Measurements from ENCODE around the gene ATP5F1A. TPM values are rescaled to one million over a fixed set of nuclear protein-coding genes. Genes with fewer than 3 reads are reported as not detected.

ATP5F1A gene
- total RNA-seq, 1 donor from 2014 or later, result 273 TPM

- no peak overlapping the region for H3K27ac ChIP-seq
- H3K36me3 ChIP-seq, result peaks cover 2 to 7% of the 10 kb centered on the region in 2 donors
- no peak for DNase-seq (ENCODE audit: low spot score in 2 of 2)
- TF ChIP-seq CTCF (IDR thresholded peaks at IDR 0.05), result no peak
- no peaks in the 10 kb centered on the region for H3K4me1 ChIP-seq
- no peaks in the 10 kb centered on the region for H3K27me3 ChIP-seq
- no peaks in the 10 kb centered on the region for H3K9me3 ChIP-seq
- intact Hi-C loops (cut with DNase I), result no loop called here
- H3K4me3 ChIP-seq, result no peak overlapping the region
These were observed 57.9 kb downstream of the ATP5F1A start for GRCh38 chr18:46040033-46040746.

- no peaks in the 10 kb centered on the region for H3K4me1 ChIP-seq
- no peak for TF ChIP-seq CTCF (IDR thresholded peaks at IDR 0.05)
- intact Hi-C loops (cut with DNase I), result no loop called here
- H3K27me3 ChIP-seq, result no peaks in the 10 kb centered on the region
- no peaks in the 10 kb centered on the region for H3K9me3 ChIP-seq
- peaks cover 2 to 7% of the 10 kb centered on the region in 2 donors for H3K36me3 ChIP-seq
- DNase-seq (ENCODE audit: low spot score in 2 of 2), result no peak
- no peak overlapping the region for H3K4me3 ChIP-seq
- no peak overlapping the region for H3K27ac ChIP-seq
These were observed 60.4 kb downstream of the ATP5F1A start for GRCh38 chr18:46037512-46038305.

GRCh38 chr18:46035696-46036680 is 62.1 kb downstream of the ATP5F1A start:
- TF ChIP-seq CTCF (IDR thresholded peaks at IDR 0.05), result no peak
- Histone ChIP-seq H3K4me3 (no peak overlapping the region), H3K36me3 (peaks cover 2 to 7% of the 10 kb centered on the region in 2 donors), H3K27me3 (no peaks in the 10 kb centered on the region), H3K27ac (no peak overlapping the region), H3K4me1 (no peaks in the 10 kb centered on the region), H3K9me3 (no peaks in the 10 kb centered on the region)
- no peak for DNase-seq (ENCODE audit: low spot score in 2 of 2)
- intact Hi-C loops (cut with DNase I), result no loop called here

- Histone ChIP-seq H3K27me3 (no peaks in the 10 kb centered on the region), H3K4me1 (no peaks in the 10 kb centered on the region), H3K27ac (no peak overlapping the region), H3K36me3 (peaks cover 2 to 7% of the 10 kb centered on the region in 2 donors), H3K4me3 (no peak overlapping the region), H3K9me3 (no peaks in the 10 kb centered on the region)
- no peak for TF ChIP-seq CTCF (IDR thresholded peaks at IDR 0.05)
- no peak for DNase-seq (ENCODE audit: low spot score in 2 of 2)
- intact Hi-C loops (cut with DNase I), result no loop called here
These were observed 63.9 kb downstream of the ATP5F1A start for GRCh38 chr18:46034230-46034629.

GRCh38 chr18:46031741-46032140 is 66.4 kb downstream of the ATP5F1A start:
- H3K27ac ChIP-seq, result no peak overlapping the region
- H3K27me3 ChIP-seq, result no peaks in the 10 kb centered on the region
- DNase-seq (ENCODE audit: low spot score in 2 of 2), result no peak
- no peak for TF ChIP-seq CTCF (IDR thresholded peaks at IDR 0.05)
- no peak overlapping the region for H3K4me3 ChIP-seq
- intact Hi-C loops (cut with DNase I), result no loop called here
- no peaks in the 10 kb centered on the region for H3K9me3 ChIP-seq
- H3K36me3 ChIP-seq, result peaks cover 0 to 2% of the 10 kb centered on the region in 2 donors
- no peaks in the 10 kb centered on the region for H3K4me1 ChIP-seq

Data from ascending aorta (tissue), 2 donors.